ENCODE results near the gene ZC3H7A.

The ZC3H7A gene

GRCh38 chr16:11734025-11734652, 62.9 kb downstream of the ZC3H7A start:
- ATAC-seq (replicated peaks): no peak
- H3K27ac Mint-ChIP-seq: peak overlapping the region; percentile 15 to 54
- no peaks in the 10 kb centered on the region for H3K27me3 Mint-ChIP-seq
- H3K36me3 Mint-ChIP-seq (ENCODE audit: insufficient read depth): peaks cover 83% of the 10 kb centered on the region
- H3K4me3 Mint-ChIP-seq: no peak overlapping the region
- no peak for DNase-seq
- H3K9me3 Mint-ChIP-seq: no peaks in the 10 kb centered on the region
- peaks cover 26 to 51% of the 10 kb centered on the region in 2 donors for H3K4me1 Mint-ChIP-seq (ENCODE audit: low read depth in 2 of 2)

- Mint-ChIP-seq H3K27me3 (no peaks in the 10 kb centered on the region), H3K27ac (peak overlapping the region in 1 of 2 donors; percentile 9), H3K4me1 (ENCODE audit: low read depth in 2 of 2) (peaks cover 11 to 41% of the 10 kb centered on the region in 2 donors), H3K9me3 (no peaks in the 10 kb centered on the region), H3K4me3 (no peak overlapping the region), H3K36me3 (ENCODE audit: insufficient read depth) (peaks cover 87% of the 10 kb centered on the region)
- no peak for ATAC-seq (replicated peaks)
- DNase-seq: no peak
Observed at GRCh38 chr16:11731222-11731621, 65.8 kb downstream of the ZC3H7A start.

- H3K27ac Mint-ChIP-seq: peak overlapping the region in 1 of 2 donors; percentile 38
- H3K4me3 Mint-ChIP-seq: no peak overlapping the region
- H3K27me3 Mint-ChIP-seq: no peaks in the 10 kb centered on the region
- no peaks in the 10 kb centered on the region for H3K9me3 Mint-ChIP-seq
- peaks cover 90% of the 10 kb centered on the region for H3K36me3 Mint-ChIP-seq (ENCODE audit: insufficient read depth)
- ATAC-seq (replicated peaks) (no peak), DNase-seq (no peak)
- H3K4me1 Mint-ChIP-seq (ENCODE audit: low read depth in 2 of 2): peaks cover 11 to 35% of the 10 kb centered on the region in 2 donors
Observed at GRCh38 chr16:11729787-11730186, 67.3 kb downstream of the ZC3H7A start.

- peaks cover 91% of the 10 kb centered on the region for H3K36me3 Mint-ChIP-seq (ENCODE audit: insufficient read depth)
Observed at GRCh38 chr16:11727796-11728543, 69.1 kb downstream of the ZC3H7A start.

GRCh38 chr16:11726008-11726407, 71.0 kb downstream of the ZC3H7A start:
- H3K36me3 Mint-ChIP-seq (ENCODE audit: insufficient read depth): peaks cover 90% of the 10 kb centered on the region
- no peaks in the 10 kb centered on the region for H3K27me3 Mint-ChIP-seq
- peak overlapping the region in 1 of 2 donors; percentile 60 for H3K27ac Mint-ChIP-seq
- H3K4me1 Mint-ChIP-seq (ENCODE audit: low read depth in 2 of 2): peaks cover 11 to 32% of the 10 kb centered on the region in 2 donors
- H3K4me3 Mint-ChIP-seq: no peak overlapping the region
- ATAC-seq (replicated peaks): no peak
- no peak for DNase-seq
- no peaks in the 10 kb centered on the region for H3K9me3 Mint-ChIP-seq

More at GRCh38 chr16:11727796-11728543, 69.1 kb downstream of the ZC3H7A start:
- H3K4me3 Mint-ChIP-seq: no peak overlapping the region
- DNase-seq (no peak), ATAC-seq (replicated peaks) (peak; percentile 21)
- no peaks in the 10 kb centered on the region for H3K27me3 Mint-ChIP-seq
- peaks cover 8 to 31% of the 10 kb centered on the region in 2 donors for H3K4me1 Mint-ChIP-seq (ENCODE audit: low read depth in 2 of 2)
- H3K9me3 Mint-ChIP-seq: no peaks in the 10 kb centered on the region
- peak overlapping the region in 1 of 2 donors; percentile 46 for H3K27ac Mint-ChIP-seq

GRCh38 chr16:11725457-11725856, 71.6 kb downstream of the ZC3H7A start:
- H3K36me3 Mint-ChIP-seq (ENCODE audit: insufficient read depth): peaks cover 92% of the 10 kb centered on the region
- no peaks in the 10 kb centered on the region for H3K27me3 Mint-ChIP-seq
- H3K4me3 Mint-ChIP-seq: no peak overlapping the region
- no peaks in the 10 kb centered on the region for H3K9me3 Mint-ChIP-seq
- H3K27ac Mint-ChIP-seq: no peak overlapping the region
- DNase-seq: no peak
- no peak for ATAC-seq (replicated peaks)
- H3K4me1 Mint-ChIP-seq (ENCODE audit: low read depth in 2 of 2): peaks cover 11 to 30% of the 10 kb centered on the region in 2 donors

- H3K9me3 Mint-ChIP-seq: no peaks in the 10 kb centered on the region
- DNase-seq: no peak
- peaks cover 7 to 9% of the 10 kb centered on the region in 2 donors for H3K4me1 Mint-ChIP-seq (ENCODE audit: low read depth in 2 of 2)
- H3K27ac Mint-ChIP-seq: no peak overlapping the region
- no peak for ATAC-seq (replicated peaks)
- peaks cover 89% of the 10 kb centered on the region for H3K36me3 Mint-ChIP-seq (ENCODE audit: insufficient read depth)
- no peaks in the 10 kb centered on the region for H3K27me3 Mint-ChIP-seq
- no peak overlapping the region for H3K4me3 Mint-ChIP-seq
Observed at GRCh38 chr16:11722468-11722808, 74.6 kb downstream of the ZC3H7A start.

GRCh38 chr16:11721781-11722467, 75.1 kb downstream of the ZC3H7A start:
- H3K36me3 Mint-ChIP-seq (ENCODE audit: insufficient read depth): peaks cover 89% of the 10 kb centered on the region
- no peaks in the 10 kb centered on the region for H3K27me3 Mint-ChIP-seq
- peaks cover 7 to 9% of the 10 kb centered on the region in 2 donors for H3K4me1 Mint-ChIP-seq (ENCODE audit: low read depth in 2 of 2)
- ATAC-seq (replicated peaks) (no peak), DNase-seq (no peak)
- no peak overlapping the region for H3K4me3 Mint-ChIP-seq
- H3K9me3 Mint-ChIP-seq: no peaks in the 10 kb centered on the region
- peak overlapping the region in 1 of 2 donors; percentile 69 for H3K27ac Mint-ChIP-seq

GRCh38 chr16:11719762-11720161, 77.3 kb downstream of the ZC3H7A start:
- Mint-ChIP-seq H3K36me3 (ENCODE audit: insufficient read depth) (peaks cover 86% of the 10 kb centered on the region), H3K4me1 (ENCODE audit: low read depth in 2 of 2) (peaks cover 9% of the 10 kb centered on the region in 2 donors), H3K4me3 (no peak overlapping the region), H3K9me3 (no peaks in the 10 kb centered on the region), H3K27me3 (no peaks in the 10 kb centered on the region), H3K27ac (peak overlapping the region in 1 of 2 donors; percentile 64)
- ATAC-seq (replicated peaks) (no peak), DNase-seq (no peak)

GRCh38 chr16:11719171-11719570, 77.9 kb downstream of the ZC3H7A start:
- Mint-ChIP-seq H3K27me3 (no peaks in the 10 kb centered on the region), H3K27ac (no peak overlapping the region), H3K9me3 (no peaks in the 10 kb centered on the region), H3K36me3 (ENCODE audit: insufficient read depth) (peaks cover 86% of the 10 kb centered on the region), H3K4me3 (no peak overlapping the region), H3K4me1 (ENCODE audit: low read depth in 2 of 2) (peaks cover 9 to 13% of the 10 kb centered on the region in 2 donors)
- ATAC-seq (replicated peaks) (no peak), DNase-seq (no peak)

GRCh38 chr16:11717811-11718210, 79.2 kb downstream of the ZC3H7A start:
- H3K4me1 Mint-ChIP-seq (ENCODE audit: low read depth in 2 of 2): peaks cover 9 to 13% of the 10 kb centered on the region in 2 donors
- H3K9me3 Mint-ChIP-seq: no peaks in the 10 kb centered on the region
- no peak overlapping the region for H3K4me3 Mint-ChIP-seq
- no peaks in the 10 kb centered on the region for H3K27me3 Mint-ChIP-seq
- ATAC-seq (replicated peaks): no peak
- no peak for DNase-seq
- peak overlapping the region in 1 of 2 donors; percentile 52 for H3K27ac Mint-ChIP-seq
- peaks cover 85% of the 10 kb centered on the region for H3K36me3 Mint-ChIP-seq (ENCODE audit: insufficient read depth)

GRCh38 chr16:11716336-11716735, 80.7 kb downstream of the ZC3H7A start:
- H3K36me3 Mint-ChIP-seq (ENCODE audit: insufficient read depth): peaks cover 86% of the 10 kb centered on the region
- H3K4me3 Mint-ChIP-seq: no peak overlapping the region
- peaks cover 7 to 12% of the 10 kb centered on the region in 2 donors for H3K4me1 Mint-ChIP-seq (ENCODE audit: low read depth in 2 of 2)
- H3K9me3 Mint-ChIP-seq: no peaks in the 10 kb centered on the region
- H3K27ac Mint-ChIP-seq: peak overlapping the region; percentile 35 to 74
- H3K27me3 Mint-ChIP-seq: no peaks in the 10 kb centered on the region
- ATAC-seq (replicated peaks) (no peak), DNase-seq (no peak)

- no peak overlapping the region for H3K4me3 Mint-ChIP-seq
- no peaks in the 10 kb centered on the region for H3K9me3 Mint-ChIP-seq
- peaks cover 7 to 12% of the 10 kb centered on the region in 2 donors for H3K4me1 Mint-ChIP-seq (ENCODE audit: low read depth in 2 of 2)
- H3K27ac Mint-ChIP-seq: peak overlapping the region in 1 of 2 donors; percentile 35
- H3K27me3 Mint-ChIP-seq: no peaks in the 10 kb centered on the region
- ATAC-seq (replicated peaks) (no peak), DNase-seq (no peak)
- H3K36me3 Mint-ChIP-seq (ENCODE audit: insufficient read depth): peaks cover 81% of the 10 kb centered on the region
Observed at GRCh38 chr16:11715246-11715947, 81.7 kb downstream of the ZC3H7A start.

All from effector memory CD8-positive, alpha-beta T cell (primary cell).